Nucleus accumbens (tissue), 56 donors: Measurements from ENCODE around the gene RNU7-1.
A peak's percentile ranks its signal among the peaks of the same experiment; 100 is the strongest.

Experiments used
- DNase-seq, 56 donors: peaks; one replicate each; lab custom pipeline; 2025; lab: John Stamatoyannopoulos, UW

Gene RNU7-1

GRCh38 chr12:6962285-6963015 is 18.8 kb downstream of the RNU7-1 start:
- no peak for DNase-seq

GRCh38 chr12:6963016-6963731 is 19.6 kb downstream of the RNU7-1 start:
- DNase-seq = no peak

GRCh38 chr12:6963791-6964413 is 20.3 kb downstream of the RNU7-1 start:
- no peak for DNase-seq

- DNase-seq = no peak
Measured at GRCh38 chr12:6964605-6965025, 21.0 kb downstream of the RNU7-1 start.

- DNase-seq = peak in 51 of 56 donors; percentile 31 to 88 (median 62)
Measured at GRCh38 chr12:6965026-6965661, 21.5 kb downstream of the RNU7-1 start.

- no peak for DNase-seq
Measured at GRCh38 chr12:6965714-6966113, 22.1 kb downstream of the RNU7-1 start.

GRCh38 chr12:6966351-6966750 is 22.7 kb downstream of the RNU7-1 start:
- no peak for DNase-seq

GRCh38 chr12:6967651-6968100 is 24.1 kb downstream of the RNU7-1 start:
- DNase-seq = no peak

GRCh38 chr12:6968426-6968825 is 24.8 kb downstream of the RNU7-1 start:
- DNase-seq = no peak

GRCh38 chr12:6970096-6970527 is 26.5 kb downstream of the RNU7-1 start:
- DNase-seq = peak in 2 of 56 donors; percentile 47 to 62

GRCh38 chr12:6974180-6974579 is 30.6 kb downstream of the RNU7-1 start:
- no peak for DNase-seq

GRCh38 chr12:6975297-6976032 is 31.8 kb downstream of the RNU7-1 start:
- DNase-seq = no peak

GRCh38 chr12:6977653-6978052 is 34.0 kb downstream of the RNU7-1 start:
- DNase-seq = no peak

- DNase-seq = no peak
Measured at GRCh38 chr12:6978188-6978587, 34.6 kb downstream of the RNU7-1 start.

- DNase-seq = no peak
Measured at GRCh38 chr12:6978611-6979011, 35.0 kb downstream of the RNU7-1 start.

GRCh38 chr12:6979021-6979420 is 35.4 kb downstream of the RNU7-1 start:
- DNase-seq = no peak

- no peak for DNase-seq
Measured at GRCh38 chr12:6979453-6979852, 35.8 kb downstream of the RNU7-1 start.

- no peak for DNase-seq
Measured at GRCh38 chr12:6980075-6980474, 36.5 kb downstream of the RNU7-1 start.

GRCh38 chr12:6980740-6981139 is 37.1 kb downstream of the RNU7-1 start:
- DNase-seq = no peak
